SK-N-SH (cell line): ENCODE measurements around the gene POLL. TPM values are rescaled to one million over a fixed set of nuclear protein-coding genes. Genes with fewer than 3 reads are reported as not detected.

Experiments
- CTCF ChIA-PET: fragments of 300-600, 350-600 bp; formaldehyde crosslinking; extraction: SDS; loops from one replicate; lab custom pipeline; 2021; lab: Yijun Ruan, JAX
- POLR2A ChIA-PET: fragments of 350-600 bp; sonication (Branson Sonifier 250); formaldehyde crosslinking; extraction: SDS; loops from one replicate; lab custom pipeline; 2020; ENCODE audit warnings: antibody characterized with exemption, inconsistent platforms; lab: Yijun Ruan, JAX
- DNase-seq: peaks from one replicate; pipeline ENCODE4 v3.0.0; 2012
- H2AFZ ChIP-seq: fragments of 200-600 bp; sonication (generic); 2 replicates; pipeline ENCODE4 v1.8.1; 2016; ENCODE audit warnings: antibody characterized with exemption, mild to moderate bottlenecking, low read depth
- H3F3A ChIP-seq: fragments of 200-600 bp; sonication (generic); replicated peaks from 2 replicates; pipeline ENCODE3; 2016; ENCODE audit warnings: antibody characterized with exemption, mild to moderate bottlenecking; ENCODE audit not compliant: insufficient read depth
- H3K27ac ChIP-seq, 2 experiments: fragments of 200-500 bp in 1 of 2; fragments of 200-600 bp in 1 of 2; sonication (Bioruptor generic) in 1 of 2; sonication (generic), shearing (Covaris generic) in 1 of 2; 2 replicates each; pipeline versions ENCODE4 v1.5.1 to v1.6.1; 2014 to 2016; ENCODE audit warnings: low read depth in 2 of 2, inconsistent platforms in 1 of 2, low read length in 1 of 2, mild to moderate bottlenecking in 1 of 2, mixed read lengths in 1 of 2
- H3K27me3 ChIP-seq: fragments of 200-600 bp; sonication (generic), shearing (Covaris generic); 2 replicates; pipeline ENCODE4 v1.6.1; 2016; ENCODE audit warnings: mixed run types; ENCODE audit not compliant: insufficient read depth
- H3K36me3 ChIP-seq, 2 experiments: fragments of 200-500 bp in 1 of 2; fragments of 200-600 bp in 1 of 2; sonication (Bioruptor generic) in 1 of 2; sonication (generic) in 1 of 2; replicated peaks in 1 of 2; 2 replicates each; pipeline versions ENCODE3 to v1.5.1; 2014 to 2016; ENCODE audit warnings: low read length in 1 of 2, mild to moderate bottlenecking in 1 of 2; ENCODE audit not compliant: insufficient read depth in 2 of 2, control insufficient read depth in 1 of 2
- H3K4me1 ChIP-seq, 2 experiments: fragments of 200-500 bp in 1 of 2; fragments of 200-600 bp in 1 of 2; sonication (Bioruptor generic) in 1 of 2; sonication (generic), shearing (Covaris generic) in 1 of 2; 2 replicates each; pipeline versions ENCODE4 v1.5.1 to v1.6.1; 2014 to 2016; ENCODE audit warnings: low read depth in 1 of 2, low read length in 1 of 2, mixed run types in 1 of 2; ENCODE audit not compliant: insufficient read depth in 2 of 2, control insufficient read depth in 1 of 2
- H3K4me2 ChIP-seq: fragments of 200-600 bp; sonication (generic), shearing (Covaris generic); 2 replicates; pipeline ENCODE4 v1.6.1; 2017; ENCODE audit warnings: mixed run types
- H3K4me3 ChIP-seq, 2 experiments: fragments of 200-500 bp in 1 of 2; fragments of 200-600 bp in 1 of 2; sonication (Bioruptor generic) in 1 of 2; sonication (generic), shearing (Covaris generic) in 1 of 2; 2 replicates each; pipeline versions ENCODE4 v1.5.1 to v1.8.1; 2014 to 2016; ENCODE audit warnings: low read depth in 2 of 2, inconsistent platforms in 1 of 2, low read length in 1 of 2, mild to moderate bottlenecking in 1 of 2, mixed read lengths in 1 of 2, moderate library complexity in 1 of 2
- H3K79me2 ChIP-seq: fragments of 200-600 bp; sonication (generic); 2 replicates; pipeline ENCODE4 v1.8.1; 2017; ENCODE audit warnings: mild to moderate bottlenecking; ENCODE audit not compliant: insufficient read depth
- H3K9ac ChIP-seq: fragments of 200-600 bp; sonication (generic); 2 replicates; pipeline ENCODE4 v1.6.1; 2017; ENCODE audit warnings: mixed run types
- H3K9me2 ChIP-seq: fragments of 200-600 bp; sonication (generic); 2 replicates; pipeline ENCODE4 v1.6.1; 2017; ENCODE audit warnings: mixed run types
- H3K9me3 ChIP-seq: fragments of 200-600 bp; sonication (generic); 2 replicates; pipeline ENCODE4 v1.6.1; 2017; ENCODE audit warnings: mixed run types, mild to moderate bottlenecking, moderate library complexity
- H4K20me1 ChIP-seq: fragments of 200-600 bp; sonication (generic); 2 replicates; pipeline ENCODE4 v1.6.1; 2017; ENCODE audit warnings: mild to moderate bottlenecking, mixed run types; ENCODE audit not compliant: insufficient read depth
- CHD2 ChIP-seq: fragments of 150-350 bp; IDR thresholded peaks from 2 replicates; pipeline ENCODE4 v1.6.1; 2018; ENCODE audit warnings: low read length; ENCODE audit not compliant: partially characterized antibody
- FOXJ3 ChIP-seq: sonication (generic); formaldehyde crosslinking; IDR thresholded peaks from 2 replicates; pipeline ENCODE4 v1.5.1; 2020; ENCODE audit warnings: mild to moderate bottlenecking, missing genetic modification reagents
- MAX ChIP-seq: IDR thresholded peaks from 2 replicates; pipeline ENCODE4 v1.4.0; 2012; ENCODE audit warnings: low read depth
- PBX3 ChIP-seq: IDR thresholded peaks from 2 replicates; pipeline ENCODE4; 2012
- RAD21 ChIP-seq: IDR thresholded peaks from 2 replicates; pipeline ENCODE4 v1.6.1; 2012; ENCODE audit warnings: mild to moderate bottlenecking, low read length
- TEAD4 ChIP-seq: IDR thresholded peaks from 2 replicates; pipeline ENCODE4 v1.4.0; 2012; ENCODE audit warnings: mild to moderate bottlenecking, borderline replicate concordance; ENCODE audit not compliant: insufficient read depth
- USF1 ChIP-seq: IDR thresholded peaks from 2 replicates; pipeline ENCODE4 v1.4.0; 2012; ENCODE audit warnings: low read depth, borderline replicate concordance
- WGBS: methylation state at CpG from one replicate; pipeline ENCODE4 v1.1.6; 2017; ENCODE audit warnings: low lambda C conversion rate; 5-methylcytosine and 5-hydroxymethylcytosine counted together
- polyA plus RNA-seq, 3 experiments: library from polyadenylated mRNA; depleted of rRNA; stranded (reverse); fragments of >200 nt; gene quantifications; 2 replicates each; pipeline ENCODE4 v1.2.3, GENCODE V29; 2012

The POLL gene
- polyA plus RNA-seq, 1 of the 3 experiments (the other 2 are of a cell fraction): 22.0 TPM

- Histone ChIP-seq H3K4me2 (no peak overlapping the region), H3K27ac (no peak overlapping the region), H3K4me3 (no peak overlapping the region), H4K20me1 (no peaks in the 10 kb centered on the region), H3F3A (no peaks in the 10 kb centered on the region), H2AFZ (no peak overlapping the region), H3K9me3 (no peaks in the 10 kb centered on the region), H3K36me3 (peaks cover 0 to 27% of the 10 kb centered on the region in 2 experiments), H3K79me2 (no peaks in the 10 kb centered on the region), H3K9ac (no peak overlapping the region), H3K4me1 (peaks cover 0 to 4% of the 10 kb centered on the region in 2 experiments; a peak in 1 of 4 replicates), H3K27me3 (no peaks in the 10 kb centered on the region), H3K9me2 (no peaks in the 10 kb centered on the region)
- ChIA-PET CTCF (interaction anchor here (1.5 to 4.1 kb wide), 4 partner anchors 7 to 363 kb away, joined by 6 to 26 read pairs (median 8); no protein-coding TSS in a partner anchor), POLR2A (interaction anchor here (1.1 kb wide), 1 partner anchor 225 kb away, joined by 3 read pairs; no protein-coding TSS in a partner anchor)
- WGBS: 67% methylated on average over 4 of the region's 7 CpGs
- TF ChIP-seq RAD21 (no peak), FOXJ3 (CRISPR knock-in tag) (no peak), TEAD4 (no peak), CHD2 (no peak)
- DNase-seq: peak; percentile 15
Measured at GRCh38 chr10:101577121-101577871, 10.8 kb downstream of the POLL start.

GRCh38 chr10:101576211-101576863 is 11.7 kb downstream of the POLL start:
- TF ChIP-seq USF1 (no peak), PBX3 (no peak), CHD2 (no peak), MAX (no peak)
- no peaks in the 10 kb centered on the region for H3K79me2 ChIP-seq
- CTCF ChIA-PET: interaction anchor here (0.9 to 4.1 kb wide), 3 partner anchors 11 to 362 kb away, joined by 3 to 26 read pairs (median 6); partner anchors contain the start of genes DPCD and POLL
- no peak for DNase-seq
- H3K9me2 ChIP-seq: no peaks in the 10 kb centered on the region
- H3K9me3 ChIP-seq: no peaks in the 10 kb centered on the region
- WGBS: 94% methylated on average over 7 of the region's 7 CpGs
- no peaks in the 10 kb centered on the region for H3F3A ChIP-seq
- no peak overlapping the region for H2AFZ ChIP-seq
- no peaks in the 10 kb centered on the region; a peak in 1 of 4 replicates for H3K4me1 ChIP-seq
- peaks cover 0 to 25% of the 10 kb centered on the region in 2 experiments for H3K36me3 ChIP-seq
- no peaks in the 10 kb centered on the region for H4K20me1 ChIP-seq
- H3K4me3 ChIP-seq: no peak overlapping the region
- POLR2A ChIA-PET: interaction anchor here (0.6 kb wide), 2 partner anchors 363 to 804 kb away, joined by 3 to 4 read pairs; no protein-coding TSS in a partner anchor
- H3K9ac ChIP-seq: no peak overlapping the region
- no peak overlapping the region for H3K27ac ChIP-seq
- no peak overlapping the region for H3K4me2 ChIP-seq
- no peaks in the 10 kb centered on the region for H3K27me3 ChIP-seq
